Mesothelial cell of epicardium (in vitro differentiated cells): ENCODE data around the gene MACO1. TPM values are rescaled to one million over a fixed set of nuclear protein-coding genes. Genes with fewer than 3 reads are reported as not detected.

Experiments
- DNase-seq, 2 experiments: peaks; one replicate each; pipeline ENCODE4 v3.0.0; 2021; ENCODE audit warnings: low spot score in 2 of 2; ENCODE audit not compliant: unreplicated experiment in 2 of 2
- H3K27ac Mint-ChIP-seq: 2 replicates; pipeline ENCODE4 v1.8.0; 2021; ENCODE audit warnings: mixed read lengths
- H3K27me3 Mint-ChIP-seq: 2 replicates; pipeline ENCODE4 v1.8.0; 2021; ENCODE audit warnings: low read depth, mixed read lengths
- H3K36me3 Mint-ChIP-seq: 2 replicates; pipeline ENCODE4 v1.8.0; 2021; ENCODE audit warnings: mixed read lengths
- H3K4me1 Mint-ChIP-seq: 2 replicates; pipeline ENCODE4 v1.8.0; 2021; ENCODE audit warnings: mixed read lengths
- H3K4me3 Mint-ChIP-seq: 2 replicates; pipeline ENCODE4 v1.8.0; 2021; ENCODE audit warnings: mild to moderate bottlenecking, moderate library complexity, mixed read lengths
- H3K9me3 Mint-ChIP-seq: 2 replicates; pipeline ENCODE4 v1.8.0; 2021; ENCODE audit warnings: mixed read lengths
- CTCF ChIP-seq: fragments of 200-600 bp; sonication (generic); IDR thresholded peaks from one replicate; pipeline ENCODE4 v1.5.0; 2021; ENCODE audit warnings: antibody characterized with exemption; ENCODE audit not compliant: unreplicated experiment
- total RNA-seq: library from RNA; stranded (reverse); gene quantifications from 3 replicates; pipeline ENCODE4 v1.2.1, GENCODE V29; 2021

MACO1 gene
- total RNA-seq, 1 donor from 2014 or later, result 26.9 TPM

- H3K27me3 Mint-ChIP-seq, result no peaks in the 10 kb centered on the region
- H3K27ac Mint-ChIP-seq, result no peak overlapping the region
- H3K4me1 Mint-ChIP-seq, result no peaks in the 10 kb centered on the region
- no peak overlapping the region for H3K4me3 Mint-ChIP-seq
- TF ChIP-seq CTCF, result no peak
- no peak for DNase-seq
- H3K9me3 Mint-ChIP-seq, result no peaks in the 10 kb centered on the region
- no peaks in the 10 kb centered on the region for H3K36me3 Mint-ChIP-seq
Observed at GRCh38 chr1:25517476-25518394, 87.0 kb downstream of the MACO1 start.

- Mint-ChIP-seq H3K27ac (no peak overlapping the region), H3K9me3 (no peaks in the 10 kb centered on the region), H3K36me3 (no peaks in the 10 kb centered on the region), H3K27me3 (no peaks in the 10 kb centered on the region), H3K4me1 (no peaks in the 10 kb centered on the region), H3K4me3 (no peak overlapping the region)
- no peak for TF ChIP-seq CTCF
- no peak for DNase-seq
Observed at GRCh38 chr1:25519624-25520023, 88.9 kb downstream of the MACO1 start.

- no peaks in the 10 kb centered on the region for H3K4me1 Mint-ChIP-seq
- peaks cover 5% of the 10 kb centered on the region for H3K9me3 Mint-ChIP-seq
- no peak overlapping the region for H3K4me3 Mint-ChIP-seq
- H3K27me3 Mint-ChIP-seq, result no peaks in the 10 kb centered on the region
- no peak overlapping the region for H3K27ac Mint-ChIP-seq
- peak; percentile 94 for TF ChIP-seq CTCF
- no peaks in the 10 kb centered on the region for H3K36me3 Mint-ChIP-seq
- DNase-seq, result peak; percentile 61 to 72
Observed at GRCh38 chr1:25520446-25521061, 89.9 kb downstream of the MACO1 start.

GRCh38 chr1:25522031-25522655 lies 91.4 kb downstream of the MACO1 start:
- no peaks in the 10 kb centered on the region for H3K4me1 Mint-ChIP-seq
- H3K9me3 Mint-ChIP-seq, result peaks cover 6% of the 10 kb centered on the region
- H3K27ac Mint-ChIP-seq, result no peak overlapping the region
- no peaks in the 10 kb centered on the region for H3K36me3 Mint-ChIP-seq
- DNase-seq, result no peak
- H3K4me3 Mint-ChIP-seq, result no peak overlapping the region
- H3K27me3 Mint-ChIP-seq, result no peaks in the 10 kb centered on the region
- no peak for TF ChIP-seq CTCF

- no peak for TF ChIP-seq CTCF
- Mint-ChIP-seq H3K4me3 (no peak overlapping the region), H3K9me3 (peaks cover 6% of the 10 kb centered on the region), H3K4me1 (no peaks in the 10 kb centered on the region), H3K36me3 (no peaks in the 10 kb centered on the region), H3K27ac (no peak overlapping the region), H3K27me3 (no peaks in the 10 kb centered on the region)
- no peak for DNase-seq
Observed at GRCh38 chr1:25523542-25523941, 92.8 kb downstream of the MACO1 start.
